HUES64 (cell line): ENCODE measurements around the gene RAMAC.
A peak's percentile ranks its signal among the peaks of the same experiment; 100 is the strongest.

Experiments
- H3K27ac ChIP-seq: 2 replicates; pipeline ENCODE4 v1.7.0; 2013; ENCODE audit warnings: low read depth, low read length, inconsistent platforms
- H3K27me3 ChIP-seq: 2 replicates; pipeline ENCODE4 v1.6.1; 2013; ENCODE audit warnings: mild to moderate bottlenecking, low read length; ENCODE audit not compliant: insufficient read depth
- H3K36me3 ChIP-seq: 2 replicates; pipeline ENCODE4 v1.6.1; 2013; ENCODE audit warnings: mild to moderate bottlenecking, low read length; ENCODE audit not compliant: insufficient read depth
- H3K4me1 ChIP-seq: 2 replicates; pipeline ENCODE4 v1.6.1; 2013; ENCODE audit warnings: mild to moderate bottlenecking, low read length, moderate library complexity; ENCODE audit not compliant: insufficient read depth
- H3K4me3 ChIP-seq: 2 replicates; pipeline ENCODE4 v1.5.1; 2013; ENCODE audit warnings: mild to moderate bottlenecking, low read length, moderate library complexity
- H3K9ac ChIP-seq: 2 replicates; pipeline ENCODE4 v1.6.1; 2013; ENCODE audit warnings: mild to moderate bottlenecking, low read depth, low read length
- H3K9me3 ChIP-seq: 2 replicates; pipeline ENCODE4 v1.6.1; 2013; ENCODE audit warnings: low read depth, low read length; ENCODE audit not compliant: insufficient read depth
- WGBS: fragments of 150-250, 120-280 bp; methylation state at CpG from one replicate; pipeline ENCODE4 v1.1.7; 2013; ENCODE audit warnings: missing lambda C conversion rate; 5-methylcytosine and 5-hydroxymethylcytosine counted together

Gene RAMAC

DNA sequence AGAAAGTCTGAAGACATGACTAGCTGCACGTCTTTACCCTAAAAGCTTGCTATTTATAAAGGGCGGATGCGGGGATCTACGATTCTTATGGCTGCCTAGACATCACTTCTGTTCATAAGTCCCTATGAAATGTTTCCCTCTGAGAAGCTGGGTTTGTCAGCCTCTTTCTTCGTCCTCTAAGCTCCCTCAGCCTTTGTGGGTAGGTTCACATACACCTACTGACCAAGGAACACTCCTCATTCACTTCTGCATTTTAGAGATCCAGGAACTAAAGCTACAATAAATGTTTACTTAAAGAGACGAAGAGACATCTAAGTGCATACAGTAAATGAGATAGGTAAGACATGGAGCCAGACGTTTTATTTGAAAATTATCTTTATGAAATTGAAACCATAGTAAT lies 16.7 kb upstream of the RAMAC start:
- no peaks in the 10 kb centered on the region for H3K4me1 ChIP-seq
- H3K9ac ChIP-seq: no peak overlapping the region
- H3K9me3 ChIP-seq: no peaks in the 10 kb centered on the region
- H3K27ac ChIP-seq: no peak overlapping the region
- WGBS: 91% methylated on average over 7 of the region's 7 CpGs
- H3K27me3 ChIP-seq: no peaks in the 10 kb centered on the region
- no peaks in the 10 kb centered on the region for H3K36me3 ChIP-seq
- no peak overlapping the region for H3K4me3 ChIP-seq

DNA sequence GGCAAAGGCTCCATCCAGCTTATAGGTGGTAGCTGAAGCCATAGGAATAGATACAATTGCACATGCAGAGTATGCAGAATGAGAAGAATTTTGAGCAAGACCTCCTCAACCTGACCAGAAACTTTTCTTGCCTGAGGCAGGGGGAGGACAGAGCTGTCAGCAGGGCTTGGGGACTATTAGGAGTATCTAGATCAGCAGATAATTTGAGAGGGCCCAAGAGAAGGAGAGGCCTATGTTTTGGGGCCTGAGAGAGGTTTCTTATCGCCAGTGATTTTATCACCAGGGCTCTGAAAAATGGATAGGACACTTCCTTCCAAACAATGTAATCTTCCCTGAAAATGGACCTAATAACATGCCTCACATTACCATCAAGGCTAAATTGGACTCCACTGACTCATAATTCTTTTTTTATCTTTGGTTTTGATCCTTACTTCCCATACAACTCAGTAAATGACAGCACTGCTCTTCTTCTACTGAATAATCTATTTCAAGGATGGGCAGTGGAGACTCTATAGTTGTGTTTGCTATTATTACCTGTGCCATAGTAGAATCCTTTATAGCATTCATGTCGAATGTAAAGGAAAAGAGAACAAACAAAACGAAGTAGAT lies 15.8 kb upstream of the RAMAC start:
- Histone ChIP-seq H3K27ac (no peak overlapping the region), H3K9me3 (no peaks in the 10 kb centered on the region), H3K27me3 (no peaks in the 10 kb centered on the region), H3K4me3 (no peak overlapping the region), H3K9ac (no peak overlapping the region), H3K4me1 (no peaks in the 10 kb centered on the region), H3K36me3 (no peaks in the 10 kb centered on the region)
- 79% methylated on average over 3 of the region's 3 CpGs for WGBS

DNA sequence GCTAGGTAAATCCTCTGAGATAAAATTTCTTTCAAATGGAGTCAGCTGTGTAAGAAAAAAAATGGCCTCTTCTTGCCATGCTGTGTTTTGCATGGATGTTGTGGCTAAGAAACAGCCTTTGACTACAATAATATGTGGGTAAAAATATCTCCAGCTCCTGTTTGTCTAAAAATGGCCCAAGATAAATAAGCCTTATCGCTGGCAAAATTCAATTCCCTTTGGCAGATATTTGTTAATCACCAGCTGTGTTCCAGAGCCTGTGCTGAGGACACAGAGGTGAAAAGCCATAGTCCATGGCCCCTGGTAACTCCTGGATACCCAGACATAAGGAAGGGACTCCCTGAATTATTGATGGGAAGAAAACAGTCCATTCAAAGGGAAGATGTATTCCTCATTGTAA lies 15.3 kb upstream of the RAMAC start:
- Histone ChIP-seq H3K4me1 (no peaks in the 10 kb centered on the region), H3K27ac (no peak overlapping the region)
- 91% methylated on average over 1 of the region's 1 CpG for WGBS

DNA sequence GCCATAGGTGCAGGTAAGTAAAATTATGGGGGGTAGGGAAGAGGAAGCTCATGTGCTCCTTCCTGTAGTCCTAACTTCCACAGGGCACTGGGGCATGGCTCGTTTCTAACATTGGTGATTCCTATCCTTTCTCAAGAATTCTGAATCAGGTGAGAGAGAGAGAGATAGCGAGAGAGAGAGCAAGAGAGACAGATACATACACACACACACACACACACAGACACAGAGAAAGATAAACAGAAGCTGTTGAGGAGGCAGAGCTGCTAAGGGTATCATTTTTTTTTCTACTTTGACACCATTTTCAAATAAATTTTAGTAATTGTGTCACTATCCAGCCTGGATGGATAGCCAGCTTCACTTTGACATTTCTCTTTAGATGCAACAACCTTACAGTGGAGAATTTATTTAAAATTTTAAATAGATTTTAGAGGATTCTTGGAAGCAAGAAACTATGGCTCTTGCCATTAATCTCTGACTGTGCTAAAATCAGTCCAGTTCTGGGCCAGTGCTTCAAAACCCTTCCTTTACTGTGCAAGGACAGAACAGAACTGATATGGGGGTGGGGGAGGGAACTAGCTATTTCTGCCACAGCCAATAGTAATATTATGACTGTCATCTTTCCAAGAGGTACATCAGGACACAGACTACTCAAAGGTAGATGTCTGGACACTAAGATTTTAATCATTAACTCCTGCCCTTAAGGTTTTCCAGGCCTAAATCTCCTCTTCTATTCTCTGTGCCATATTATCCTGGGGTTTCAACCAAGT lies 14.6 kb upstream of the RAMAC start:
- no peaks in the 10 kb centered on the region for H3K9me3 ChIP-seq
- no peak overlapping the region for H3K9ac ChIP-seq
- WGBS: no CpG with 5 or more reads among the region's 2 CpGs
- no peak overlapping the region for H3K4me3 ChIP-seq
- no peaks in the 10 kb centered on the region for H3K4me1 ChIP-seq
- H3K36me3 ChIP-seq: no peaks in the 10 kb centered on the region
- H3K27ac ChIP-seq: no peak overlapping the region
- no peaks in the 10 kb centered on the region for H3K27me3 ChIP-seq

More for the DNA sequence above, 15.3 kb upstream of the RAMAC start:
- H3K9ac ChIP-seq: no peak overlapping the region
- H3K27me3 ChIP-seq: no peaks in the 10 kb centered on the region
- H3K4me3 ChIP-seq: no peak overlapping the region
- no peaks in the 10 kb centered on the region for H3K9me3 ChIP-seq
- no peaks in the 10 kb centered on the region for H3K36me3 ChIP-seq

DNA sequence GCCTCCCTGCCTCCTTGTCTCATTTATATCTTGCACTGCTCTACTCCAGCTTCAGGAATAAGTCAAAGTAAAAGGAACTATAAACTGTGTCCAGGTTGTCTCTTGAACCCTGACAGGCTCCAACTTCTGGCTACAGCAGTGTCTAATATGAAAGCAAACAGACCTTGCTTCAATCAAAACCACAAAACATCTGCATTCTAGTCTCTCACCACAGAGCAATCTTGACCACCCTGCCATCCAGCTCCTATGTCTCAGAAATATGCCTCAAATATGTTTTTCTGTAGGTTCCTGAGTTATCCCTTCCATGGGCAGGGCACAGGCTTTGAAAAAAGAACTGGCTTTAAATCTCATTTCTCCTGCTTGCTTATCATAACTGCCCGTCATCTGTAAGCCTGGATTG lies 13.0 kb upstream of the RAMAC start:
- H3K9ac ChIP-seq: no peak overlapping the region
- H3K9me3 ChIP-seq: no peaks in the 10 kb centered on the region
- H3K4me1 ChIP-seq: no peaks in the 10 kb centered on the region
- no peak overlapping the region for H3K27ac ChIP-seq
- WGBS: 83% methylated on average over 1 of the region's 1 CpG
- H3K36me3 ChIP-seq: no peaks in the 10 kb centered on the region
- no peaks in the 10 kb centered on the region for H3K27me3 ChIP-seq
- H3K4me3 ChIP-seq: no peak overlapping the region

DNA sequence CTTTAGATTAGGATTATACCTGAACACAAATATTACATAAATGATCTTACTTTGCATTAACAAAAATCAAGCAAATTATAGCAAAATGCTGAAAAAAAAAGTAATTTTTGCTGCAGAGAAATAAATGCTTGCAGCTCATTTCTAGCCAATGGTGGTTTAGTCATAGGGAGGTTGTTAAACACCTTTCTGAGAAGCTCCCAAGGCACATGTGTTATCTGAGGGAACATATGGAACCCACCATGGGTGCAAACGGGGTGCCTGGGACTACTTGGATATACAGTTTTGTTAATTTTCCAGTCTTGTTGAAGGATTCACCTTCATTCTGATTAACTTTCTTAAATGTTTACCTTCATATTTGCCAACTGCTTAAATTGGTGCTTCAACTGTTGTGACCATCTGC lies 8.9 kb upstream of the RAMAC start:
- H3K9ac ChIP-seq: no peak overlapping the region
- H3K36me3 ChIP-seq: no peaks in the 10 kb centered on the region
- H3K4me3 ChIP-seq: no peak overlapping the region
- no peaks in the 10 kb centered on the region for H3K4me1 ChIP-seq
- no peaks in the 10 kb centered on the region for H3K9me3 ChIP-seq
- no peak overlapping the region for H3K27ac ChIP-seq
- H3K27me3 ChIP-seq: no peaks in the 10 kb centered on the region
- WGBS: 94% methylated on average over 1 of the region's 1 CpG

DNA sequence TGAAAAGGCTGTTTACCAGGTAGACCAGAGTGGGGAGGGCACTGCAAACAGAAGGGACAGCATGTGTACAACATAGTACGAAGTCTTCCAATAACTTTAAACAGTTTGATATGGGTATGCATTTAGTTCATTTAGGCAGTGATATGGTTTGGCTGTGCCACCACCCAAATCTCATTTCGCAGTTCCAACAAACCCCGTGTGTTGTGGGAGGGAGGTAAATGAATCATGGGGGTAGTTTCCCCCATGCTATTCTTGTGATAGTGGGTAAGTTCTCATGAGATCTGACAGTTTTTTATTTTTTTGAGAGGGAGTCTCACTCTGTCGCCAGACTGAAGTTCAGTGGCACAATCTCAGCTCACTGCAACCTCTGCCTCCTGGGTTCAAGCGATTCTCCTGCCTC lies 7.6 kb upstream of the RAMAC start:
- 97% methylated on average over 5 of the region's 5 CpGs for WGBS

DNA sequence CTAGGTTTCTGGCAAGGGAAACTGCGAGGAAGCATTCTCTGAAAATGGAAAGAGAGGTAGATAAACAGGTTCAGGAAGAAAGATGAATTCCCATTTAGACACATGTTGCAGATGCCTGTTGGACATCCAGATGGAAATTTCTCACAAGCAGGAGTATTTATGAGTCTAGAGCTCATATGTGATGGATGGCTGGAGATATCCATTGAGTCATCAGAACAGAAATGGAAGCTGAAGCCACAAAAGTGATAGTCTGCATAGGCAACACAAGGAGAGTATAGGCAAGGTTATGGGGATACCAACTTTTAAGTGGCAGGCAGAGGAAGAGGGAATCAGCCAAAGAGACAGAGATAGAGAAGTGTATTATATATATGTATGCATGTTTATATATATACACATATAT lies 6.3 kb upstream of the RAMAC start:
- Histone ChIP-seq H3K4me3 (no peak overlapping the region), H3K4me1 (no peaks in the 10 kb centered on the region), H3K9me3 (no peaks in the 10 kb centered on the region), H3K9ac (no peak overlapping the region), H3K27me3 (0 out of 2 replicates have a peak, but pooled peaks cover 4% of the 10 kb centered on the region), H3K27ac (no peak overlapping the region), H3K36me3 (no peaks in the 10 kb centered on the region)
- WGBS: 94% methylated on average over 1 of the region's 1 CpG

More for the DNA sequence above, 7.6 kb upstream of the RAMAC start:
- 0 out of 2 replicates have a peak, but pooled peaks cover 4% of the 10 kb centered on the region for H3K27me3 ChIP-seq
- H3K4me1 ChIP-seq: no peaks in the 10 kb centered on the region
- no peak overlapping the region for H3K27ac ChIP-seq
- H3K4me3 ChIP-seq: no peak overlapping the region
- H3K36me3 ChIP-seq: no peaks in the 10 kb centered on the region
- no peak overlapping the region for H3K9ac ChIP-seq
- H3K9me3 ChIP-seq: no peaks in the 10 kb centered on the region

DNA sequence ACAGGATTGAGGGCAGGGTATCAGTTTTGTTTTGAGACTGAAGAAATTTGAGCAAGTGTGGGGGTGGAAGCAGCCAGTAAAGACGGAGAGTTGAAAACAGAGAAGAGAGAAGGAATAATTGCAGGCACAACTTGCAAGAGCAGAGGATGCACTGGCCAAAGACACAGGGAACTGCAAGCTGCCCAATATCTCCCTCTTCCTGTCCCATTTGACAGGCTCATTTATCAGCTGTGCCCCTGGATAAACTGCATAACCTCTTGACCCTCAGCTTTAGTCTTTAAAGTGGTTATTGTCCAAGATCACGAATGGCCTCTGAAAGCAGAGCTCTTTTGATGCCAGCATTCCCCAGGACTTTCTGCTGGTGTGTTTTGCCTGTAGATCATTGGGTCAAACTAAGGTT lies 5.0 kb upstream of the RAMAC start:
- no peak overlapping the region for H3K4me3 ChIP-seq
- 83% methylated on average over 2 of the region's 2 CpGs for WGBS
- H3K4me1 ChIP-seq: no peaks in the 10 kb centered on the region
- H3K27ac ChIP-seq: no peak overlapping the region
- H3K27me3 ChIP-seq: peaks cover 12% of the 10 kb centered on the region; the same call in 1 of the 2 replicates
- no peak overlapping the region for H3K9ac ChIP-seq
- peaks cover 6% of the 10 kb centered on the region; the same call in 1 of the 2 replicates for H3K9me3 ChIP-seq
- H3K36me3 ChIP-seq: no peaks in the 10 kb centered on the region

DNA sequence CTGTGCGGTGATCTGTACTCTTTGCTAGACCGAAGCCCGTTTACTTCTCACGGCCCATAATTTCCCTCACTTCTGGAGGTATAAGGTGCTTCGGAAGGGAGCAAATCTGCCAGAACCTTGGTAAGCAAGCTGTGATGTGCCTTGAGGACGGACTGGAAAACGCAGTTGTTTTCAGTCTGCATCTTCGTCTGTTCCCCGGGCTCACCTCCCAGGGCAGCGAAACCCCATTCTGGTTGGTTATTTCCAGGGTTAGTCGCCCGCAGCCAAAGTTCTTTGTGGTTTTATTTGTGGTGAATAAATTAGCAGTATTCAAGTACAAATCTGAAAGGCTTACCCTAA lies 401 bp downstream of the RAMAC start:
- H3K4me3 ChIP-seq: peak overlapping the region; percentile 78
- H3K4me1 ChIP-seq: no peaks in the 10 kb centered on the region
- peaks cover 22% of the 10 kb centered on the region for H3K36me3 ChIP-seq
- 4% methylated on average over 11 of the region's 12 CpGs for WGBS
- H3K27me3 ChIP-seq: peaks cover 12% of the 10 kb centered on the region; the same call in 1 of the 2 replicates
- H3K9me3 ChIP-seq: peaks cover 6% of the 10 kb centered on the region; the same call in 1 of the 2 replicates
- no peak overlapping the region for H3K27ac ChIP-seq
- H3K9ac ChIP-seq: peak overlapping the region; percentile 81

DNA sequence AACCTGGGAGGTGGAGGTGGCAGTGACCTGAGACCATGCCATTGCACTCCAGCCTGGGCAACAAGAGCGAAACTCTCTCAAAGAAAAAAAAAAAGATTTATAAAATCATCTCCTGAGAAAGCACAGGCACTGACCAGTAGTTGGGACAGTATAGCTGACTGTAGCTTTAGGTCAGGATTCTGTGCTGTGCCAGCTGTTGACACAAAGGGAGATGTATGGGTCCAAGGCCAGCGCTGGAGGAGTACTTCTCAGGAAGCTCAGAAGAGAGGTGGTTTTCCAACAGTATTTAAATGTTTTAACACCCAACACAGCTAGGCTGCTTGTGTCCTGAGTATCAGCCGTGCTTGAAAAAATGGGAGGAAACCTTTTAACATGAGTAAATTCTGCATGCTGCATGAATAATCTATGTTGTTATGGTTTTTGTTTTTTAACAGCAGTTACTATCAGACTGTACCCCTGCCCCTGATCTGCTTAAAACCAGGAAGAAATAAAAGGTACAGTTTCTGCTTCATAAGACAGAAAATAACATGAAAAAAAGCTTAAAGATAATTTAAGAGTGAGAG lies 6.5 kb downstream of the RAMAC start:
- no peak overlapping the region for H3K9ac ChIP-seq
- no peak overlapping the region for H3K27ac ChIP-seq
- H3K4me3 ChIP-seq: no peak overlapping the region
- no peaks in the 10 kb centered on the region for H3K27me3 ChIP-seq
- no peaks in the 10 kb centered on the region for H3K9me3 ChIP-seq
- WGBS: 96% methylated on average over 3 of the region's 3 CpGs
- H3K36me3 ChIP-seq: peaks cover 22% of the 10 kb centered on the region
- no peaks in the 10 kb centered on the region for H3K4me1 ChIP-seq
